AG08396 (cell line): ENCODE measurements around the gene ATP8B4.
"Not testable (repeated sequence)": the region's sequence is repeated elsewhere in the genome, so short reads cannot be mapped to it uniquely, and the experiment has no call there.

Experiments
- DNase-seq: peaks from one replicate; pipeline ENCODE4 v3.0.0; 2012; ENCODE audit warnings: low spot score, mixed read lengths

Gene ATP8B4

GRCh38 chr15:50109076-50109987, 9.7 kb downstream of the ATP8B4 start:
- no peak for DNase-seq

- DNase-seq, result no peak
Measured at GRCh38 chr15:50108461-50108860, 10.6 kb downstream of the ATP8B4 start.

- DNase-seq, result no peak
Measured at GRCh38 chr15:50107591-50108408, 11.2 kb downstream of the ATP8B4 start.

GRCh38 chr15:50107157-50107556, 11.9 kb downstream of the ATP8B4 start:
- no peak for DNase-seq

- no peak for DNase-seq
Measured at GRCh38 chr15:50106457-50106856, 12.6 kb downstream of the ATP8B4 start.

GRCh38 chr15:50100486-50100885, 18.5 kb downstream of the ATP8B4 start:
- DNase-seq, result no peak

- DNase-seq, result no peak
Measured at GRCh38 chr15:50098545-50098944, 20.5 kb downstream of the ATP8B4 start.

- no peak for DNase-seq
Measured at GRCh38 chr15:50095938-50096821, 22.9 kb downstream of the ATP8B4 start.

GRCh38 chr15:50089386-50089785, 29.6 kb downstream of the ATP8B4 start:
- not testable (repeated sequence) for DNase-seq

- no peak for DNase-seq
Measured at GRCh38 chr15:50084932-50085331, 34.1 kb downstream of the ATP8B4 start.

- DNase-seq, result no peak
Measured at GRCh38 chr15:50083424-50084025, 35.5 kb downstream of the ATP8B4 start.

GRCh38 chr15:50082066-50082465, 37.0 kb downstream of the ATP8B4 start:
- DNase-seq, result no peak

GRCh38 chr15:50077651-50078050, 41.4 kb downstream of the ATP8B4 start:
- no peak for DNase-seq

GRCh38 chr15:50077176-50077575, 41.9 kb downstream of the ATP8B4 start:
- DNase-seq, result no peak

GRCh38 chr15:50075319-50075718, 43.7 kb downstream of the ATP8B4 start:
- no peak for DNase-seq

GRCh38 chr15:50071551-50072258, 47.3 kb downstream of the ATP8B4 start:
- DNase-seq, result no peak

- no peak for DNase-seq
Measured at GRCh38 chr15:50068016-50068415, 51.0 kb downstream of the ATP8B4 start.

- DNase-seq, result no peak
Measured at GRCh38 chr15:50067254-50067653, 51.8 kb downstream of the ATP8B4 start.

- no peak for DNase-seq
Measured at GRCh38 chr15:50066666-50067065, 52.4 kb downstream of the ATP8B4 start.

GRCh38 chr15:50066202-50066601, 52.8 kb downstream of the ATP8B4 start:
- DNase-seq, result no peak

- DNase-seq, result no peak
Measured at GRCh38 chr15:50065279-50065678, 53.8 kb downstream of the ATP8B4 start.
